Coronary artery (tissue), 2 donors: ENCODE measurements around the gene OR10AD1.

ENCODE experiments used
- DNase-seq: peaks from one replicate; pipeline ENCODE4 v3.0.0-alpha.2; 2017; ENCODE audit warnings: low spot score
- H3K27ac ChIP-seq, 2 donors: fragments of 200-600 bp; sonication (generic); one replicate each; pipeline ENCODE4 v1.5.1; 2016 to 2019
- H3K4me3 ChIP-seq: fragments of 200-600 bp; sonication (generic); 2 replicates; pipeline ENCODE4 v1.5.1; 2016; ENCODE audit warnings: mild to moderate bottlenecking, moderate library complexity
- CTCF ChIP-seq: fragments of 200-600 bp; sonication (generic); IDR thresholded peaks from one replicate; pipeline ENCODE4 v1.5.1; 2019; ENCODE audit warnings: antibody characterized with exemption

Gene OR10AD1

GRCh38 chr12:48183876-48184548, 19.1 kb downstream of the OR10AD1 start:
- Histone ChIP-seq H3K4me3 (peak overlapping the region; percentile 93), H3K27ac (peak overlapping the region in 1 of 2 donors; percentile 74)
- DNase-seq, result no peak
- TF ChIP-seq CTCF, result no peak

GRCh38 chr12:48183091-48183875, 19.8 kb downstream of the OR10AD1 start, which contains the start of gene CCDC184:
CCDC184 (plus strand) TSS chr12:48183644; CDS start chr12:48184123, 479 bp downstream.
- TF ChIP-seq CTCF, result no peak
- DNase-seq, result peak; percentile 81
- Histone ChIP-seq H3K4me3 (peak within 1 kb of the TSS; percentile 93), H3K27ac (peak within 1 kb of the TSS in 1 of 2 donors; percentile 74)

- DNase-seq, result no peak
- Histone ChIP-seq H3K4me3 (peak overlapping the region; percentile 93), H3K27ac (peak overlapping the region in 1 of 2 donors; percentile 74)
- no peak for TF ChIP-seq CTCF
Measured at GRCh38 chr12:48182631-48183030, 20.5 kb downstream of the OR10AD1 start.

GRCh38 chr12:48180857-48181495, 22.1 kb downstream of the OR10AD1 start:
- TF ChIP-seq CTCF, result no peak
- Histone ChIP-seq H3K4me3 (no peak overlapping the region), H3K27ac (no peak overlapping the region)
- no peak for DNase-seq

- DNase-seq, result no peak
- no peak for TF ChIP-seq CTCF
- Histone ChIP-seq H3K4me3 (no peak overlapping the region), H3K27ac (no peak overlapping the region)
Measured at GRCh38 chr12:48180424-48180823, 22.7 kb downstream of the OR10AD1 start.

GRCh38 chr12:48179466-48179865, 23.6 kb downstream of the OR10AD1 start:
- no peak for TF ChIP-seq CTCF
- H3K4me3 ChIP-seq, result no peak overlapping the region
- DNase-seq, result no peak
- no peak overlapping the region for H3K27ac ChIP-seq
